K562 (cell line): ENCODE measurements around the gene FGF11. TPM values are rescaled to one million over a fixed set of nuclear protein-coding genes. Genes with fewer than 3 reads are reported as not detected.

Source experiments
- EP300 ChIP-seq: IDR thresholded peaks from 2 replicates; pipeline ENCODE4 v1.6.1; 2012; ENCODE audit warnings: low read length, improper control_type of control experiment
- HEY1 ChIP-seq: fragments of 250-450 bp; sonication (Bioruptor Pico); IDR thresholded peaks from 2 replicates; pipeline ENCODE4 v1.5.0; 2020; ENCODE audit warnings: mild to moderate bottlenecking, moderate library complexity, borderline replicate concordance
- JUND ChIP-seq, 2 experiments: IDR thresholded peaks; 2 replicates in 1 of 2; 3 replicates in 1 of 2; pipeline ENCODE4 v1.6.1; 2011; ENCODE audit warnings: borderline replicate concordance in 2 of 2, low read depth in 2 of 2, low read length in 2 of 2, improper control_type of control experiment in 1 of 2, missing biosample characterization in 1 of 2, missing genetic modification characterization in 1 of 2, missing genetic modification reagents in 1 of 2
- MLLT1 ChIP-seq, 2 experiments: fragments of 450-650 bp; IDR thresholded peaks; 2 replicates each; pipeline ENCODE4 v1.6.1; 2016
- POLR2G ChIP-seq: fragments of 200-400 bp; formaldehyde crosslinking; IDR thresholded peaks from 2 replicates; pipeline ENCODE4 v1.6.1; 2017; ENCODE audit warnings: low read depth, mild to moderate bottlenecking, antibody characterized with exemption, low read length, moderate library complexity
- POU5F1 ChIP-seq: fragments of 150-350 bp; IDR thresholded peaks from 2 replicates; pipeline ENCODE4 v1.6.1; 2014; ENCODE audit warnings: borderline replicate concordance, low read length, low read depth, mild to moderate bottlenecking; ENCODE audit not compliant: partially characterized antibody
- RAD21 ChIP-seq, 2 experiments: fragments of 250-450 bp in 1 of 2; fragments of 450-650 bp in 1 of 2; sonication (Bioruptor Pico) in 1 of 2; formaldehyde crosslinking in 1 of 2; IDR thresholded peaks in 1 of 2; conservative IDR thresholded peaks in 1 of 2; 2 replicates each; pipeline versions ENCODE4 v1.4.0 to v1.8.0; 2020 to 2022; ENCODE audit warnings: mild to moderate bottlenecking in 2 of 2, moderate library complexity in 1 of 2
- TBL1XR1 ChIP-seq, 2 experiments: IDR thresholded peaks; 2 replicates each; pipeline ENCODE4 v1.6.1; 2012; ENCODE audit warnings: improper control_type of control experiment in 2 of 2, low read length in 2 of 2, mild to moderate bottlenecking in 1 of 2
- ZBTB43 ChIP-seq: sonication (generic); formaldehyde crosslinking; IDR thresholded peaks from 2 replicates; pipeline ENCODE4 v1.8.0; 2023; ENCODE audit warnings: mild to moderate bottlenecking, missing genetic modification reagents
- ZKSCAN1 ChIP-seq: fragments of 150-350 bp; IDR thresholded peaks from 2 replicates; pipeline ENCODE4 v1.6.1; 2016; ENCODE audit warnings: low read depth, low read length
- ZNF41 ChIP-seq: fragments of 250-450 bp; sonication (Bioruptor Pico); conservative IDR thresholded peaks from 2 replicates; pipeline ENCODE4 v1.4.0; 2020; ENCODE audit warnings: mild to moderate bottlenecking
- ZSCAN32 ChIP-seq: fragments of 450-650 bp; formaldehyde crosslinking; IDR thresholded peaks from 2 replicates; pipeline ENCODE4 v1.4.0; 2020; ENCODE audit warnings: mild to moderate bottlenecking, moderate library complexity
- polyA plus RNA-seq, 8 experiments: library from polyadenylated mRNA; depleted of rRNA in 4 of 8; stranded (reverse) in 5 of 8; unstranded in 3 of 8; fragments of >200 nt; fragmentation: Nextera tagmentation in 2 of 8; fragmentation: Illumina TruSeq in 1 of 8; extraction: Ambion mirVana in 2 of 8; extraction: Trizol in 1 of 8; gene quantifications; 2 replicates each; pipeline versions ENCODE4 v1.2.1 to v1.2.3, GENCODE V29; 2011 to 2014; ENCODE audit warnings: inconsistent platforms in 1 of 8, missing spikeins in 1 of 8
- total RNA-seq, 7 experiments: library from RNA; depleted of rRNA in 6 of 7; stranded (reverse); fragments of >200 nt in 6 of 7; fragmentation: Illumina TruSeq in 2 of 7; extraction: Trizol in 2 of 7; gene quantifications; 2 replicates each; pipeline versions ENCODE4 v1.2.1 to v1.2.3, GENCODE V29; 2011 to 2021; ENCODE audit warnings: low replicate concordance in 1 of 7
- TF ChIP-seq, protein P1 (sequence below): fragments of 250-450 bp; sonication (Bioruptor Pico); IDR thresholded peaks from 2 replicates; pipeline ENCODE4 v1.4.0; 2020; ENCODE audit warnings: mild to moderate bottlenecking, moderate library complexity, borderline replicate concordance
- TF ChIP-seq, protein P2 (sequence below): sonication (generic); formaldehyde crosslinking; IDR thresholded peaks from 2 replicates; pipeline ENCODE4 v1.8.1; 2023; ENCODE audit warnings: missing genetic modification reagents, mild to moderate bottlenecking, borderline replicate concordance

The FGF11 gene
- total and polyA plus RNA-seq, 9 of the 15 experiments (the other 6 are each of a cell fraction or from before 2014, with no cell fraction given), result 1.2 to 7.5 (median 3.0) TPM

- TF ChIP-seq, protein P1, sequence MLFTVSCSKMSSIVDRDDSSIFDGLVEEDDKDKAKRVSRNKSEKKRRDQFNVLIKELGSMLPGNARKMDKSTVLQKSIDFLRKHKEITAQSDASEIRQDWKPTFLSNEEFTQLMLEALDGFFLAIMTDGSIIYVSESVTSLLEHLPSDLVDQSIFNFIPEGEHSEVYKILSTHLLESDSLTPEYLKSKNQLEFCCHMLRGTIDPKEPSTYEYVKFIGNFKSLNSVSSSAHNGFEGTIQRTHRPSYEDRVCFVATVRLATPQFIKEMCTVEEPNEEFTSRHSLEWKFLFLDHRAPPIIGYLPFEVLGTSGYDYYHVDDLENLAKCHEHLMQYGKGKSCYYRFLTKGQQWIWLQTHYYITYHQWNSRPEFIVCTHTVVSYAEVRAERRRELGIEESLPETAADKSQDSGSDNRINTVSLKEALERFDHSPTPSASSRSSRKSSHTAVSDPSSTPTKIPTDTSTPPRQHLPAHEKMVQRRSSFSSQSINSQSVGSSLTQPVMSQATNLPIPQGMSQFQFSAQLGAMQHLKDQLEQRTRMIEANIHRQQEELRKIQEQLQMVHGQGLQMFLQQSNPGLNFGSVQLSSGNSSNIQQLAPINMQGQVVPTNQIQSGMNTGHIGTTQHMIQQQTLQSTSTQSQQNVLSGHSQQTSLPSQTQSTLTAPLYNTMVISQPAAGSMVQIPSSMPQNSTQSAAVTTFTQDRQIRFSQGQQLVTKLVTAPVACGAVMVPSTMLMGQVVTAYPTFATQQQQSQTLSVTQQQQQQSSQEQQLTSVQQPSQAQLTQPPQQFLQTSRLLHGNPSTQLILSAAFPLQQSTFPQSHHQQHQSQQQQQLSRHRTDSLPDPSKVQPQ (CRISPR knock-in tag), result no peak
- TF ChIP-seq TBL1XR1 (IDR thresholded peaks at IDR 0.05; ENCODE audit: low read length in 2 of 2) (peak in 1 of 2 experiments; percentile 74; a peak in 1 of 4 replicates), HEY1 (CRISPR knock-in tag) (peak; percentile 26; the same call in 1 of the 2 replicates), RAD21 (CRISPR knock-in tag; conservative IDR thresholded peaks at IDR 0.05 in 1 of 2, IDR thresholded peaks at IDR 0.05 in 1 of 2) (no peak), ZSCAN32 (peak; percentile 44; the same call in 1 of the 2 replicates), ZBTB43 (CRISPR knock-in tag) (no peak), POU5F1 (no peak), MLLT1 (IDR thresholded peaks at IDR 0.05) (peak; percentile 94 to 98), ZKSCAN1 (peak; percentile 5; the same call in 1 of the 2 replicates), POLR2G (peak; percentile 98), EP300 (peak; percentile 14; the same call in 1 of the 2 replicates), JUND (IDR thresholded peaks at IDR 0.05; ENCODE audit: borderline replicate concordance, low read depth, low read length) (peak; percentile 84), JUND (tag; IDR thresholded peaks at IDR 0.05; ENCODE audit: borderline replicate concordance, low read depth, low read length) (no peak; the same call in 2 of the 3 replicates), ZNF41 (CRISPR knock-in tag) (peak; percentile 58; the same call in 1 of the 2 replicates)
- TF ChIP-seq, protein P2, sequence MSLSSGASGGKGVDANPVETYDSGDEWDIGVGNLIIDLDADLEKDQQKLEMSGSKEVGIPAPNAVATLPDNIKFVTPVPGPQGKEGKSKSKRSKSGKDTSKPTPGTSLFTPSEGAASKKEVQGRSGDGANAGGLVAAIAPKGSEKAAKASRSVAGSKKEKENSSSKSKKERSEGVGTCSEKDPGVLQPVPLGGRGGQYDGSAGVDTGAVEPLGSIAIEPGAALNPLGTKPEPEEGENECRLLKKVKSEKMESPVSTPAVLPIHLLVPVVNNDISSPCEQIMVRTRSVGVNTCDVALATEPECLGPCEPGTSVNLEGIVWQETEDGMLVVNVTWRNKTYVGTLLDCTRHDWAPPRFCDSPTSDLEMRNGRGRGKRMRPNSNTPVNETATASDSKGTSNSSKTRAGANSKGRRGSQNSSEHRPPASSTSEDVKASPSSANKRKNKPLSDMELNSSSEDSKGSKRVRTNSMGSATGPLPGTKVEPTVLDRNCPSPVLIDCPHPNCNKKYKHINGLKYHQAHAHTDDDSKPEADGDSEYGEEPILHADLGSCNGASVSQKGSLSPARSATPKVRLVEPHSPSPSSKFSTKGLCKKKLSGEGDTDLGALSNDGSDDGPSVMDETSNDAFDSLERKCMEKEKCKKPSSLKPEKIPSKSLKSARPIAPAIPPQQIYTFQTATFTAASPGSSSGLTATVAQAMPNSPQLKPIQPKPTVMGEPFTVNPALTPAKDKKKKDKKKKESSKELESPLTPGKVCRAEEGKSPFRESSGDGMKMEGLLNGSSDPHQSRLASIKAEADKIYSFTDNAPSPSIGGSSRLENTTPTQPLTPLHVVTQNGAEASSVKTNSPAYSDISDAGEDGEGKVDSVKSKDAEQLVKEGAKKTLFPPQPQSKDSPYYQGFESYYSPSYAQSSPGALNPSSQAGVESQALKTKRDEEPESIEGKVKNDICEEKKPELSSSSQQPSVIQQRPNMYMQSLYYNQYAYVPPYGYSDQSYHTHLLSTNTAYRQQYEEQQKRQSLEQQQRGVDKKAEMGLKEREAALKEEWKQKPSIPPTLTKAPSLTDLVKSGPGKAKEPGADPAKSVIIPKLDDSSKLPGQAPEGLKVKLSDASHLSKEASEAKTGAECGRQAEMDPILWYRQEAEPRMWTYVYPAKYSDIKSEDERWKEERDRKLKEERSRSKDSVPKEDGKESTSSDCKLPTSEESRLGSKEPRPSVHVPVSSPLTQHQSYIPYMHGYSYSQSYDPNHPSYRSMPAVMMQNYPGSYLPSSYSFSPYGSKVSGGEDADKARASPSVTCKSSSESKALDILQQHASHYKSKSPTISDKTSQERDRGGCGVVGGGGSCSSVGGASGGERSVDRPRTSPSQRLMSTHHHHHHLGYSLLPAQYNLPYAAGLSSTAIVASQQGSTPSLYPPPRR, result peak; percentile 11; the same call in 1 of the 2 replicates
These were observed 45.0 kb downstream of the FGF11 start, which contains the start of gene POLR2A (continued) for GRCh38 chr17:7484067-7484918.
